ENCODE measurements around the gene VDR.

VDR gene

DNA sequence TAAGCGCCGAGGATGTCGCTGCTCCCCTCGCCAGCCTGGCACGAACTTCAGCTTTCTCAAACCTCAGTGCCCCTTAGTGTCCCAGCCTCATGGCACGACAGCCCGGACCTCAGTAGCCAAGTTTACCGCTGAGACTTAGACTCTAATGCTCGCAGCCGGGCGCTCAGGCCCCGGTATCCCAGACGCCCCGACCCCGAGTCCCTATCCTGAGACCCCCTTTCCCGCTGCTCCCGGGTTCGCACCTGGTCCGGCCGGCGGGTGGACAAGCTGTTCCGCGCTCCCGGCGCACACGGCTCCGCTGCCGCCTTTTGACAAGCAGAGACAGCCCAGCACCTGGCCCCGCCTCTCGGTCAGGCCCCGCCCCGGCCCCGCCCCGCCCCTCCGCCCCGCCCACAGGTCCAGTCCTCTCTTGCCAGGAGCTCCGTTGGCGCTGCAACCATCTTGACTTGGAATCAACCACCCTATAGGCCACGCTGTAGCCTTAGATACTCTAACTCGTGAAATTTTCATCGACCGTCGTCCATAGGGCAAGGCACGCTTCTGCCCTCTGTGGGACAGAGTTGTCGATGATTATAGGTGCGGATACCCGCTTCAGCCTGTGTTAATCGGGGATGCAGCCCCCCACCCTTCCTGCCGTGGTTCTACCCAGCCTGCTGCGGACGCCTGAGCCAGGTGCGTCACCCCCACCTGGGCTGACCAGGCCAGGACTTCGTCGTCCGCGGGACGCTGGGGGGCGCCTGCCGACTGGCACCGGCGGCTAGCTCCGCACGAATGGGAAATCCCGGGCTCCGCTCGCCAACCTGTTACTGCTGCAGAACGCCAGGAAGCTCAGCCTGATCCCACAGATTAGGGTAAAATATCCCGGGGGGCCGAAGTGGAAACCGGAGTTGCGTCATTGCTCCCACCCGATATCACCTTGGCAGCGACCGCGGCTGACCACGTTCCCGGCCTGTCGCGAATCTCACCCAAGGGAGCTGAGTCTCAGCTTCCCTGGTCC lies at the start of gene VDR:
VDR (minus strand) TSS at position 282 of the 997 bp plus-strand sequence. CDS start 25,881 bp downstream, outside the sequence.
- peak; percentile 57 for DNase-seq

DNA sequence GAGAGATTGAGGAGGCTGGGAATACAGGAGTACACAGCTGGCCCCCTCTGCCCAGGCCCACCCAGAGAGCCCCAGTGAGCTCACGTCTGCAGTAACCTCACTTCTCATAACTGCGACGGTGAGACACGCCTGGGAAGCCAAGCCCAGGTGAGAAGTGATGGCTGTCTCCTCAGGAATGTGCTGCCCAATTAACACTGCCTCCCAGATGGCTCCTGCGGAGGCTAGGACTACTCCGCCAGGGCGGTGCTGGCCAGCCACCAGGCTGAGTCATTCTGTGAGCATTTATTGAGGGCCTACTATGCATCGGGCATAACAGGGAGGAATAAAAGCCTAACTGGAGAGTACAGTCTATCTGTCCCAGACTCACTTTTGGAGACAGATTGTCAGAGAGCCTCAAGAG lies 49.3 kb upstream of the VDR start:
- no peak for DNase-seq

DNA sequence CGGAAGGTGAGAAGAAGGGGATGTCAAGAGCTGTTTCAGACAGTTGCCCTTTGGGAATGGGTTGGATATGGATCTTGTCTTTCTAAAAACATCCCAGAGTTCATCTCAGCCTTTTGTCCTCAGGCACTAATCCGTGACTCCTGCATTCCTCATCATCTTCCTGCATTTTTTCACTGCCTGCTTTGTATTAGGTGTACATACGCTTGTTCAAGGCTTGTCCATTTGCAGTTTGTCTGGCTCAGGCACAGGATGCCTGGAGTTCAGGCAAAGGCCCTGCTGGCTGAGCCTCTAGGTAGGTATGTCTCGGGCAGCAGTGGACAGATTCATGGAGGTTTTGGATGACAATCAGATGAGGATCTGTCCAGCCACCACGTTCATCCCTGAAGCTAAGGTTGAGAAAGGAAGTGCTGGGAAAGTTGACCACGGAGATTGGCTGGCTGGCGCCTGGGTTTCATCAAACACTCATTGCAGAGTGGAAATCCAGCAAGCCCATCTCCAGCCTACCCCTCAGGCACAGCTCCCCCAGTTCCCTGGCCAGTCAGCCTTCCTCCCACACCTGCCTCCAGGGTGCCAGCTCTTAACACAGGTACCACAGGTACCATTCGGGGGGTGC lies 46.2 kb upstream of the VDR start:
- no peak for DNase-seq

DNA sequence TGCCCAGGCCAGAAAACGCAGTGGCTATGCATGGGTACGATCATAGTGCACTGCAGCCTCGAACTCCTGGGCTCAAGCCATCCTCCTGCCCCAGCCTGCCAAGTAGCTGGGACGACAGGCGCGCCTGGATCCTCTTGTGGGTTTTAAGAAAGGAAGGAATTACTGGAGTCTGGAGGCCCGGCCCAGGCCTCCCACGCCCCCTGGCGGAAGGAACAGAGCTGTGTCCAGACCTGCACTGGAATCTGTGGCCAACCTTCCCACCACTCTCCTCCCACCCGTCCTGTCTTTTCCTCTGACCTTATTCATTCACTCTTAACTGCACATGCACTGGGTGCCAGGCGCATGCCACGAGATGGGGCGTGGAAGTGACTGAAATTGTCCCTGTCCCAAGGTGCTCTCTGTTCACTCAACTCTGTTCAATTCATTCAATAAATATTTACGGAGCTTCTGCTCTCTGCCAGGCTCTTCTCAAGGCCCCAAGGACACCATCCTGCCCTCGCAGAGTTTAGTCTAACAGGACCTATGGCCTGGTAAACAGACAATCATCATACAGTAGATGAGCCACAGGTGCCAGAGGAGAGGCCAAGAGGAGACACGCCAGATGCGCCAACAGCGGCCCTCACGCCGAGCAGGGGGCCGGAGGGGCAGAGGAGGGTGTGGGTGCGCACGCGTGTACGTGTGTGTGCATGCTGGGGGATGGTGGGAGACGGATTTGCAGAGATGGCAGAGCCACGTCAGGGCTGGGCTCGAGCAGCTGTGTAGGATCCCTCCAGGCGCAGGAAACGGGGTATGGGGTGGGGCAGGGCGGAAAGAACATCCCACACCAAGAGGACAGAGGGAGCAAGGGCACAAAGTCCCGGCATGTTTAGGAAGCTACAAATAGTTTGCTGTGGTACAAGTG lies 44.9 kb upstream of the VDR start:
- DNase-seq: peak; percentile 27

DNA sequence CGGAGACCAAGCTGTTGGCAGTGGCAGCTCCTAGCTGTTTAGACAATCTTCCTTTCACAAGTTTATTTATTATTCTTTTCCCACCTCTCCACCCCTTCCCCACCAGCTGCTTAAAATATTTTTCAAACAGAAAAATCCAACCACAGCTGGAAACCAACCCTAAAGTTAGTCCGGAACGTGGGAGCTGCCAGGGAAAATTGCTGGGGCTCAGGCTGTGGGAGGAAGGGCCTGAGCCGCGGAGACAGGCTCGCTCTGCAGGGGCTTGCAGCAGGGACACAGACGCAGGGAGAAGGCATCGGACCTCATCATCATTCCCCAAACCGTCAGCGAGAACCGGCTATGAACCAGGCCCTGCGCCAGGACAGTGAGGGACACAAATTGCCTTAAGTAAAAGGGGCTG lies 42.5 kb upstream of the VDR start:
- DNase-seq: no peak

DNA sequence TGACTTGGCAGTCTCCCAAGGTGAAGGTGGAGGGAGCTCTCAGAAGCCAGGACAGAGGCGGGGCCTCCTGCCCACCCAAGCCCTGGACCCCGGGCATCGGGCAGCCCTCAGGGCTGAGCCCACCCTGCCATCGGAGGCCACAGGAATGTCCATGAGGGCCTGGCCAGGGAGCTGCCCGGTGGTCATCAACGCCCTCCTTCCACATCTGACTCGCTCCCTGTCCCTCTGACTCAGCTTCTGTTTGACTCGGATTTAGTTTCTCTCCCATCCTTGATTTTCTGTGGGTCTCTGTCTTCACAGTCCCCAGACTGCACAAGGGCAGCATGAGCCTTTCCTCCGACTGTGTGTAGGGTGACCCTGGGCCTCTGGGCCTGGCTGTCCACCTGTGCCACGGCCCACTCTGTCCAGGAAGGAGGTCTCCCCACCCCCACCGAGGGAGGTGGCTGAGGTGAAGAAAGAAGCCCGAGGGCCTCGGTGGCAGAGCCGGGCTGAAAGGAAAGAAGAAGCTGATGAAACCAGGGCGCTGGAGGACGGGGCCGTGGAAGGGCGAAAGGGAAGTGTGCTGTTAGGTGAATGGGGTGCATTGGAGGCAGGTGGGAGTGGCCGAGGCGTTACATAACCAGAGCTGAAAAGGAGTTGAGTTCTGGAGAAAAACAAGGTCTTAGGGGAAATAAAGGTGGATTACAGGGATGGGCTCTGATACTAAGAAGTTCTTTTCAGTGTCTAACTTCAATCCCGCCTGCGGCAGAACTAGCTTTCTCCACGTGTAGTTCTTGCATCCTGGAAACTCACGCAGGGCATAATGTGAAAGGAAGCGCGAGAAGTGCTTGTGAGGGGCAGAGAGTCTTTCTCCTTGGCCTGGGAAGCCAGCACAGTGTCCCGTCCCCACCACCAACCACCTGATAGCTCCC lies 41.9 kb upstream of the VDR start:
- no peak for DNase-seq

DNA sequence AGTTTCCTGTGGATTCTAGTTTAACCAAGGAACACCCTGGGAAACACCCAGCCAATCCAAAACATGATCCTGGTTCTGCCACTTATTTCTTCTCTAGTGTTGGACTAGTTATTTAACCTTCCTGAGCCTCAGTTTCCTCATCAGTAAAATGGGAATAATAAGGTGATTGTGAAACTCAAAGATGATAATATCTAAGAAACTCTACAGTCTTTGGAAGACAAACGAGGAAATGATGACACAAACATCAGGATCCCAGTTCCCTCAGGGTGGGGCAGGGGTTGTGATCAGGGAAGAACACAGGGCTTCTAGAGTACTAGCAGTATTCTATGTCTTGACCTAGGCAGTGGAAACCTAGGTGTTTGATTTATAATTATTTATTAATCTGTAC lies 40.5 kb upstream of the VDR start:
- DNase-seq: no peak

DNA sequence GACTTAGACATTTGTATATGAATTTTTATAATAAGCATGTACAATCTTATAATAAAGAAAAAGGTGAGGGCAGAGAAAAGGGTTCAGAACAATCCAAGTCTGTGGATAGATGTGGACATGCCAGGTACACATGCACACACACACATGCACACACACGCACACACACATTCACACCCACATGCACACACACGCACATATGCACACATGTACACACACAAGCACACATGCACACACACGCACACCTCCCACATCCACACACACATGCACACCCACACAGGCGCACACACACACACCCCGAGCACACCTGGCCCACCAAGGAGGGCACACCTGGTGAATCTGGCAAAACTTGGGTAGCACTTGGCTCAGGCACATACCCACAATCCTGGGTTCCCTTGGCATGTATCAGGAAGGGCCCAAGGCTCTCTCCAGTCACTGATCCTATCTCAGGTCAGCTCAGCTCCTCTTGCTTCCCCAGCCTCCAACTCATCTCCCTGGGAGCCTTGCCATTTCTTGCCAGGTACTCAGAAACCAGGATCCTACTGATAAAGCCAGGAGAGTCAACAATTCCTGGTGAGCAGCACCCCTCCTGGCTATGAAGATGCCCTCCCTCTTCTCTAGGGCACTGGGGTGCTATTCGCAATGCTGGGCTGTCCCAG lies 40.0 kb upstream of the VDR start:
- no peak for DNase-seq

DNA sequence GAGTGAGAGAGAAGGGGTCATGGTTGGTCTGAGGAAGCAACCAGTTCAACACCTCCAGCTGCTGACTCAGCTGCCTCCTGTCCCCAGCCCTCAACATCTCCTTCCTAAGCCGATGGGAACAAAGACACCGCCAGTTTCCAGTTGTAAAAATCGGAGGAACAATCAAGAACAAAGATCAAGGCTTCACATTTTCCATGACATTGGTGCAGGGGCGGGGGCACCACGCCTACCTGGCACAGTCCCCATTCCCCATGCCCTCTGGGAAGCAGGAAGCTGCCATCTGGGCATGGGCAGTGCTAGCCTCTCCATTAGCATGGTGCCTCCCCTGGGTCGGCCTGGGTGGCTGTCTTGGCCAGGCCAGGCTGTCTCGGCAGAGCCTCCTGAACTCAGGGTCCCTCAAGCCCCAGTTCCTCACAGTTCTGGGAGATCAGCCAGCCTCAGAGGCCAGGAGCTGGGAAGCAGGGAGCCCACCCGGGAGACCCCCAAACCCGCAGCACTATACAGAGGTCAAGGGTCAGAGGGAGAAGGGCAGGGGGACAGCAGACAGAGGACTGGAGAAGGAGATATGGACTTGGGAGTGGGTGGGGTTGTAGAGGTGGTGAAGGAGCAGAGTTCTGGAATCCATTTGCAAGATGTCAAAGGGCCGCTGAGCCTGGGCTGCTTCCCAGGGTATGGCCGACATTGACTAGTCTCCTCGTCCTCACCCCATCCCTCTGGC lies 39.0 kb upstream of the VDR start:
- no peak for DNase-seq

DNA sequence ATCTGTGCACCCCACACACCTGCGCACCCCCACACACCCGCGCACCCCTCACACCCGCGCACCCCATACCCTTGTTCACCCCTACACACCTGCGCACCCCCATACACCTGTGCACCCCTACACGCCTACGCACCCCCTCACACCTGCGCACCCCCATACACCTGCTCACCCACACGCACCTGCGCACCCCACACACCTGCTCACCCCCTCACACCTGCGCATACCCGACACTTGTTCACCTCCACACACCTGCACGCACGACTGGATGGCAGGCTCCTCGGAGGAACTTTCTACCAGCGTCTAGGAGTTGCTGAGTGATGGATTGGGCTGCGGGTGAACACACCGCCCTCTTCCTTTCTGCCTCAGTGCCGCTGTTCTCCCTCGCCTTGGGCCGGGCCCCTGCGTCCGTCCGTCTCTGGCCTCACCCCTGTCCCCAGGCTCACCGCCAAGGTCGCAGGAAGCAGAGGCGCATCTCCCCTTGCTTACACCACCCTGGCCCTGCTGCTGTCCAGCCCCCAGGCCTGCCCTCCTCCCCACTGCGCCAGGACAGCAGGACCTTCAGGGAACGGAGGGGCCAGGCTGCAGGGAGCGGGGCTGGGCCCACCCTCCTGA lies 37.9 kb upstream of the VDR start:
- no peak for DNase-seq

DNA sequence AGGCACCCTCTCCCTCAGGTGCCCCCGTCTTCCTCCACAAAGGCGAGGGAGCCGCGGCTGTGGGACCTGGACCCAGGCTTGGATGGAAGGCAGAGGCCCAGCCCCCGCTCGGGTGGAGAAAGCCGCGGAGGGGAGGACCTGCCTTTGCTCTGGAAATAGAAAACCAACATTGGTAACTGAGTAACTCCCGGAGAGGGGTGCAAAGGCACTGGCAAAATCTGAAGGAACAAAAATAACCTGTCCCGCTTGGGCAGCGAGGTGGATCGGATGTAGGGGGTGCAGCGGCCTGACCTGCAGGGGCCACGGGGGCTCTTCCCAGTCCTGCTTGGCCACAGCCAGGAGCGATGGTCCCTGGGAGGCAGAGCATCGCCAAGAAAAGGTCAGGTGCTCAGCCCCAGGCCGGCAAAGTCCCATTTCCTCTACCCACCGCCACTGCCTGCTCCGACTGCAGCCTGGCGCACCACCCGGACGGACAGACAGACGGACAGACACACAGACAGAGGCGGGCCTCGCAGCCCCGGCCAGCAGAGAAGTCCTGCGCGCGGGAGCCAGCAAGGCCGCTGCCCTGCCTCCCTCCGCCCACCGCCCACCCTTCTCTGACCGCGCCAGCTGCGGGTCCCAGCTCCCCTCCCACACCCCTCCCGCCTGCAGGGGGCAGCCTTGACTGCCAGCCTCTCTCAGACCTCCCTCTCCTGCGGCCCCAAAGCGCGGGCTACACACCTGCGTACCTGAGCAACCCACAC lies 37.2 kb upstream of the VDR start:
- DNase-seq: peak; percentile 54

DNA sequence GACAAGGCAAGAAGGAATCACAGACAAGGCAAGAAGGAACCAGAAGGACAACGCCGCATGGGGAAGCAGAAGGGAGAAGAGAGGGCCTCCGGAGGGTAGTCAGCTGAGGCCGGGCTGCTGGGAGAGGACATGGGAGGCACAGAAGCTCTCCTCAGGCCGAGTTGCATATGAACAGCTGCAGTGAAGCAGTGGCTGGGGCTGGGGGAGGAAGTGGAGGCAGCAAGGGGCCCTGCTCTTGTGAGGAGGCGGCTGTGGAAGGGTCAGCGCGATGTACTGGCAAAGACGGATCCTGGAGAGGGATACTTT lies 36.6 kb upstream of the VDR start:
- no peak for DNase-seq

DNA sequence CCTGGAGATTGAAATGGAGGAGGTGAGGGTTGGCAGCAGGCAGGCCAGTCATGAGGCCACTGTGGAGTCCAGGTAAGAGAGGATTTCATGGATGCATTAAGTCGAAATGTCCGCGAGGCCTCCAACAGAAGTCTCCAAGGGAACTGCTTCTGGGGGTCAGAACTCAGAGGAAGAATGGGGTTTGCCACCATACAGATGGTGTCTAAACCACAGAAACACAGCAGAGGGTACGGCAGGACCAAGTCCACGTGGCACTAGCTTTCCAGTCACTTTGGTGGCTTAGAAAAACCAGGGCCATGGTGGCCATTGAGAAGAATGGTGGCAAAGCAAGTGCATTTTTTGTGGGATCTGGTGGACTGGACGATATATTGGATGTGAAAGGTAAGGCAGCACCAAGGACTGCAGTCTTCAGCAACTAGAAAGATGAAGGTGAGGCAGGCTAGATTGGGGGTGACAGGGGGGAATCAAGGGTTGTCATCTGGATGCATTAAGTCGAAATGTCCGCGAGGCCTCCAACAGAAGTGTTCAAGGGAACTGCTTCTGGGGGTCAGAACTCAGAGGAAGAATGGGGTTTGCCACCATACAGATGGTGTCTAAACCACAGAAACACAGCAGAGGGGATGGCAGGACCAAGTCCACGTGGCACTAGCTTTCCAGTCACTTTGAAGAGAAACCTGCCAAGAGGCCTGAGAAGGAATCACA lies 36.1 kb upstream of the VDR start:
- DNase-seq: no peak

DNA sequence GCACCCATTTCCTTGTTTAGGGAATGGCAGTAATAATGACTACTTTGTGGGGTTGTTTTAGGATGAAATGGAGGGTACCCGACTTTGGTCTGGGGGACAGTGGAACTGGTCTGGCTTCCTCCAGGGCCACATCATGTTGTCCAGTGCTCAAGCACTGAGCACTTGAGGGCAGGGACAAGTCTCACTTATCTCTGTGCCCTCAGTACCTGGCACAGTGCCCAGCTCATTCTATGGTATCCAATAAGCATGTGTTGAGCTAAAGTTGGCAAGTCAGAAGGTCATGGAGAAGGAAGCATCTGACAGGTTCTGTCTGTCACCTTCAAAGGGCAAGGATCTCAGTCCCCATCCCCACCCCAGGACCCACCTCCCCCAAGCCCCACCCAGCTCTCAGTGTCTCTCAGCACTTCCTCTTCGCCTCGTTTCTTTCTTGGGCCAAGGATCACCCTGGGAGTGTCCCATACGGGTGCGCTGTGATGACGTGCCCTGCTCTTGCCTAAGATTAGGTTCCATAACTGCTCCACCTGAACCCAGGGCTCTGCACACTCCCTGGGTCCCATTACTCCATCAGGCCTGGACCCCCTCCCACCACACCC lies 34.3 kb upstream of the VDR start:
- DNase-seq: no peak

DNA sequence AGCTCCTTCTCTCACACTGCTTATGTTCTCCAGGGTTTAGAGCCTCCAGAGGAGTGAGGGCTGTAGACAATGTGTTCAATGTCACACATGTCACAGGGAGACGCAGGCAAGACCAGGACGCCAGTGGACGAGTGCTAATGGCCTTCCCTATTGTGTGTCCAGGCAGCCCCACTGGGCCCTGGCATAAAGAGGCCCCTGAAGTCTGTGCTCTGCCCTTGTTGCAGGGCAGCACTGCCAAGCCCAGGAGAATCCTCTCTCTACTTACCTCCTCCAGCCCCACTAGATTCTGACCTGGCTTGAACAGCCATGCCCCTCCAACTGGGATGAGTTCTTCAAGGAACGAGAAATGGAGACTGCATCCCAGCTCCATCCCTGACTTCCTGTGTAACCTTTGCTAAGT lies 33.8 kb upstream of the VDR start:
- no peak for DNase-seq

DNA sequence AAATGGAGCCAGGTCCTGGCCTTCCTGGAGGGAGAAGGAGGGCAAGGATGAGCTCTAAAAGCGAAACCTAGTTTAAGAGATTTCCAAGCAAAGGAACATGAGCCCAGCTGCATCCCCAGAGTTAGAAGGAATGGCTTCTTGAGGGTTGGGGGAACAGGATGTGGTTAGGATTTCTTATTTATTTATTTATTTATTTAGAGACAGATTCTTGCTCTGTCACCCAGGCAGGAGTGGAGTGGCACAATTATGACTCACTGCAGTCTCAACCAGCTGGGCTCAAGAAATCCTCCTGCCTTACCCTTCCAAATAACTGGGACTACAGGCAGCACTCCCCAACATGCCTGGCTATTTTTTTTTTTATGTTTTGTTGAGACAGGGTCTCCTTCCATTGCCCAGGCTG lies 33.3 kb upstream of the VDR start:
- DNase-seq: no peak

DNA sequence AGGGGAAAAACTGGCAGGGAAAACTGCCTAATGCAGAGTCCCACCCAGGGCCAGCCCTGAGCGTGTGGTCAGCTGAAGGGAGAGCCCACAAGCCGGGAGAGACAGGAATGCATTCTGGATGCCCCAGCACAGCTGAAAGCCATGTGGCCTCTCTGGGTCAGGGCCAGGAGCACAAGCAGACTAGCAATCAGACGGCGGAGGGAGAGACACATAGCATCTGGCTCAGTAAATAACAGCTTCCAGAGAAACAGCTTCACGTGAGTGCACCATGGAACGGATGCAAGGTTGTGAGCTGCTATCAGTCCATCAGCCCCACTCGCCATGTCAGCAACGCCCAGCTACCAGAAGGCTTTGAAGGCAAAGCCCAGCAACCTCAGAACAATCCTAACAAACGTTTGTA lies 30.4 kb upstream of the VDR start:
- no peak for DNase-seq

DNA sequence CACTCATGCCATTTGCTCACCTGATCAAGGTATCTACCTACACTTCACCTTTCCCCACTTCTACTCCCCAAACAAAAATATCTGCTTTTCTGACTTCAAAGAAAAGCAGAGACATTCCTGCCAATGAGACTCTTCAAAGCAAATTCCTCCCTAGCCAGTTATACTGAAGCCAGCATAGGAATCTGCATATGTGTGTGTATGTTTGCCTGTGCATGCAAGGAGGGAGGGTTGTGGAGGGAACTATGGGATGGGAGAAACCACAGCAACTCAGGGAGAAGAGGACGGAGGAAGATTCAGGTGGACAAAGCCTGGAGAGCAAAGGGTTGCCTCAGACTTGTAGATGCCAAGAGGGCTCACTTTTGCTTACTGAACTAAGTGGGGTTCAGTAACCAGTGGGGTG lies 26.4 kb upstream of the VDR start:
- no peak for DNase-seq

DNA sequence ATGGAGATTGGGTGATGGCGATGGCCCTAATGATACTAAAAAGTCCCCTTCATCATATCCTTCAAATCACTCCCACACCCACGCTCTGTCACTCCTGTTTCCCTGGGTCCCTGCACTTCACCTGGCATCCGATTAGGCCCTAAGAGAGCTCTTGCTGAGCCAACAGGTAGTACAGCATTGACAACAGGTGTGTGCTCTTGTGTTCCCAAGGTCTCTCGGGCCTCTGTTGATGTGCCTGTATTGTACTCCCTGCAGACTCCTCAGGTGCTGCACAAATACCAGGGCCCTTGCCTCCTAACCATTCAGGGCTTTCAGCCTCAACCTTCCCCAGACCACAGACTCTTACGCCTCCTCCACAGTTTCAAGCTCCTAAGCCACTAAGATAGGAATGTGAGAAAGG lies 25.8 kb upstream of the VDR start:
- no peak for DNase-seq
